NCI-H2227 (cell line): Measurements from ENCODE around the gene MYADM.

Source experiments
- DNase-seq: peaks from one replicate; lab custom pipeline; 2025; ENCODE audit not compliant: unreplicated experiment; lab: John Stamatoyannopoulos, UW

The MYADM gene

DNA sequence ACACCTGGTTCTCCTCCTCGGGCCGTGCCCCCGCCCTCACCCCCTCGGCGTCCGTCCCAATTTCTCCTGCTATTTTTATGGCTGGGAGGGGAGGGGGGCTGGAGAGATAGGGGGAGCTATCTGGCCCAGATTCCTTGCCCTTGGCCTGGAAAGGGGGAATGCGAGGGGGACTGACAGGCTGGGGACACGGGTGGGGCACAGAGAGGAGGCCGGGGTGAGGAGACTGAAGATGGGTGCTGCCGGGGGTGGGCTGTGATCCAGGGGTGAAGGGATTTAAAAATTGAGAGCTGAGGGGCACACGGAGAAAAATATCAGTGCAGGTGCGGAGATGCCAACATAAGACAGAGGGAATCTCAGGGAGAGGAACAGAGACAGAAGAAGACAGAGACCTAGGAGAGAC, 16.6 kb downstream of the MYADM start:
- DNase-seq, result no peak

- DNase-seq, result no peak
These were observed 17.4 kb downstream of the MYADM start for GRCh38 chr19:53885036-53885435.

GRCh38 chr19:53892301-53892980, 24.8 kb downstream of the MYADM start:
- DNase-seq, result no peak

DNA sequence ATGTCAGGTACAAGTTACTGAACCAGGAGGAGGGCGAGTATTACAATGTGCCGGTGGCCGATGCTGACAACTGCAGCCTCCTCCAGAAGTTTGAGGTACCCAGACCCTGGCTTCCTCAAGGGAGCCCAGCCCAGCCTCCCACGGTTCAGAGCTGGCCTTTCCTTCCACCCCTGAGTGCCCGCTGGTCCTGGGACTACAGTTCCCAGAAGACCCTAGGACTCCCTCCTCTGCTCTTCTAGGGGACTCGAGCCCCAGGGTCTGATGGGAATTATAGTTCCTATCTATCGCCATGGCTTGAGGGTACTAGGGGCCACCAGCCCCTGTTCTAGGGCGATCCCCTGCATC, 25.3 kb downstream of the MYADM start:
- peak; percentile 74 for DNase-seq

DNA sequence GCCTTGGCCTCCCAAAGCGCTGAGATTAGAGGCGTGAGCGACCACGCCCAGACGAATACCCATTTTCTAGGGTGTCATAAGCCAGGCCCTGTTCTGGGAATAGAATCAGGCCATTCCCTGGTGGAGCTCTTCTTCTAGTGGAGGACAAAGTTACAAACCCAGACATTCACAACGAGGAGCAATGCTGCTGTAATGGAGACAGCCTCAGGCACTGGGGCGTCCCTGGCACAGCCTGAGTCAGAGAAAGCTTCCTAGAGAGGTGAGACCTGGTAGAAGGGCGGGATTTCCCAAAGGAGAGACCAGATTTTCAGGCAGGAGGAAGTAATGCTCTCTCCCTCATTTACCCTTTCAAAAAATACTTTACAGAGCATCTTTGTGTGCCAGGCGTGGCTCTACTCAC, 27.0 kb downstream of the MYADM start:
- no peak for DNase-seq

- DNase-seq, result no peak
These were observed 29.0 kb downstream of the MYADM start for GRCh38 chr19:53896682-53897081.

DNA sequence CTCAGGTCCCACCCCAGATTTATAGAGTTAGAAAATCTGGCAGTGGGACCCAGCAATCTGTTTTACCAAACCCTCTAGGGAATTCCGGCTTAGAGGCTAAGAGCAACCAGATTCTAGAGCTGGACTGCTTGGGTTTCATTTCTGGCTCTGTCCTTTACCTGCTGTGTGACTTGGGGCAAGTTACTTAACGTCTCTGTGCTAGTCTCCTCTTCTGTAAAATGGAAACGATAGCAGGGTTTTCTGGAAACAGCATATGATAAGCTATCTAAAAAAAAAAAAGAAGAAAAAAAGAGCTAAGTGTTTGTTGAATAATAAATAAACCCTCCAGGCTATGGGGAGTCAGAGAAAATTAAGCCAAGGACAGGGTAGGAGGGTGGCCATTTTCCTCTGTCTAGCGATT, 29.8 kb downstream of the MYADM start:
- DNase-seq, result no peak

- no peak for DNase-seq
These were observed 30.5 kb downstream of the MYADM start for GRCh38 chr19:53898166-53898565.

DNA sequence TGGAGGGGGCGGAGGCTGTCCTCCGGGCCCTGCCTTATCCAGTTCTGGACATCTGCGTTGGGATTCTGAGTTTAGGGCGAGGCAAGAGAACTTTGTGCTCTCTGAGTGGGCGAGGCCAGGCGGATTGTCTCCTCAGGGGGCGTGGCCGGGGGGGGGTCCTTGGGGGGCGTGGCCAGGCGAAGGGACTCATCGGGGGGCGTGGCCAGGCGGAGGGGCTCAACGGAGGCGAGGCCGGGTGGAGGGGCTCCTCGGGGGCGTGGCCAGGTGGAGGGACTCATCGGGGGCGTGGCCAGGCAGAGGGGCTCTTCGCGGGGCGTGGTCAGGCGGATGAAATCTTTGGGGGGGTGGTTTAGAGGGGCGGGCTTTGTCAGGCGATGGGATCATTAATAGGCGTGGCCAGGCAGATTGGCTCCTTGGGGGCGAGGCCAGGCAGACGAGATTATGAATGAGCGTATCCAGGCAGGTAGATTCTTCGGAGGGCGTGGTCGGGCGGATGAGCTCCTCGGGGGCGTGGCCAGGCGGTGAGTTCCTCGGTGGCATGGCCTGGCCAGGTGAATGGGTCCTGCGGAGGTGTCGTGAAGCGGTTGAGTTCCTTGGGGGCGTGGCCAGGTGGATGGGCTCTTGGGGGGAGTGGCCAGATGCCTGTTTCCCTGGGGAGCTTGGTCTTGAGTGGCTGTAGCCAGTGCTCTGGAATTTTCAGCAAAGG, 31.1 kb downstream of the MYADM start:
- peak; percentile 95 for DNase-seq

DNA sequence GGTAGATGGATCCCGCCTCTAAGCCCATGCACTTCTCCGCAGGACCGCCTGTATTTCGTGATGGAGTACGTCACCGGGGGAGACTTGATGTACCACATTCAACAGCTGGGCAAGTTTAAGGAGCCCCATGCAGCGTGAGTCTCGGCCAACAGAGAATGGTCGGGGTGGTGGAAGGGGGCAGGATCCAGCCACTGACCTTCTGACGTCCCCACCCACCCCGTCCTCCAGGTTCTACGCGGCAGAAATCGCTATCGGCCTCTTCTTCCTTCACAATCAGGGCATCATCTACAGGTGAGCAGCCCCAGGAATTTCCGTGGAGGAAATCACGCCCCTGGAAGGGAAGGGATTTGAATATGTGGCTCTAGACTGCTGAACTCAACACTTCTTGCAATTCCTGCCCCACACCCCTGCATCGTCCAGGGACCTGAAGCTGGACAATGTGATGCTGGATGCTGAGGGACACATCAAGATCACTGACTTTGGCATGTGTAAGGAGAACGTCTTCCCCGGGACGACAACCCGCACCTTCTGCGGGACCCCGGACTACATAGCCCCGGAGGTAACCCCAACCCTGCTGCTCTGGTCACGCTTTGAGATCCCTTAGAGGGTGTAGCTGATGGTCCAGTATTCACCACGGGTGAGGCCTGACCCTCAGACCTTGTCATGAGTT, 32.6 kb downstream of the MYADM start:
- DNase-seq, result no peak

DNA sequence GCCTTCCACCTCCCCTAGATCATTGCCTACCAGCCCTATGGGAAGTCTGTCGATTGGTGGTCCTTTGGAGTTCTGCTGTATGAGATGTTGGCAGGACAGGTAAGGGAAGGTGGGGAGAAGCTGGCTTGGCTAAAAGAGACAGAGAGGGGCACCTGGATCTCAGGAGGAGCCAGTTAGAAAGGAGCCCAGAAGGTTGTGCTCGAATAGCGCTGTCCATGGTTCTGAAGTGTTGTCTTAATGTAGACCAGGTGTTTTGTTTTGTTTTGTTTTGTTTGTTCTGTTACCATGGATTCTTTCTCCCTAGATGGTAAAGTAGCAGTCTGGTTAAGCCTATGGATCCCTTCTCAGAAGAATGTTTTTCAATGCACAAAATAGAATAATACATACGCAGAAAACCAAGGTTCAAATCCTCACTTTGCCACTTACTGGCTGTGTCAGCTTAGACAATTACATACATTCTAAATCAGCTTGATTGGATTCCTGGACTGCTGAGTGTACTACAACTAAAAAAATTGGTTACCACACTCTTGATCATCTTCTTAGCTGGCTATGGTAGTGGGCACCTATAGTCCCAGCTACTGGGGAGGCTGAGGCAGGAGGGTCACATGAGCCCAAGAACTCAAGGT, 35.5 kb downstream of the MYADM start:
- DNase-seq, result no peak

DNA sequence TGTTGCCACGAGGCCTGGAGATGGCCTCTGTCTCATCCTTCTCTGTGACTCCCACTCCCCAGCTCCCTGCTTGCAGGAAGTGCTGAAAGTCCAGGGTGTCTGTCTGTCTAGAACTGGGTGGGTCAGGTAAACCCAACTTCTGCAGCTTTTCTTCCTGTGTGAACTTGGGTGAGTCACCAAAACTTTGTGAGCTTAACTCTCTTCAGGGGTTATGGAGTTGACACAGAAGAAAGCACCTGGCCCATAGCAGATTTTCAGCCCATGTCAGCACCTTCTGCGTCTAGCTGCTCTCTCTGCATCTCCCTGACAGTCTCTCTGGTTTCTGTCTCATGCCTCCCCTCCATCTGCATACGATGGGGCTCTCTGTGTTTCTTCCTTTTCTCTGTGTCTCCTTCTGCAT, 37.2 kb downstream of the MYADM start:
- no peak for DNase-seq

GRCh38 chr19:53905787-53906186, 38.1 kb downstream of the MYADM start:
- DNase-seq, result no peak

- DNase-seq, result peak; percentile 68
These were observed 38.8 kb downstream of the MYADM start for GRCh38 chr19:53906211-53907192.

DNA sequence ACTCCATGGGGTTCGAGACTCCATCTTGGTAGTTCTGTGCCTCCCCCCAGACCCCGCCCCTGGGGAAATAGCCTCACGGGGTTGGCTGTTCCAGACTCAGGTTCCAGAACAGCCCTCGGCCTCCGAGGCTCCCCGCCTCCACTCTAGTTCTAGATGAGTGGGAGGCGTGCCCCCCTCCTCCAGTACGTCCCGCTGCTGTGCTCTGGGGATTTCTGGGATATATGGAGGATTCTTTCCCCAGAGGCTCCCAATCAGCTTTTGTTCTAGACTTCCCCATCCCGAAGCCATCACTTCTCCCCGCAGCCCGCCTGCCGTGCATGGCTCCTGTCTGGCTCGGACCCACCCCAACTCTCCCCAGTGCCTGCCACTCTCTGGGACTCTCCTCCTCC, 39.5 kb downstream of the MYADM start:
- peak; percentile 68 for DNase-seq

- DNase-seq, result no peak
These were observed 40.0 kb downstream of the MYADM start for GRCh38 chr19:53907690-53908089.

- peak; percentile 93 for DNase-seq
These were observed 40.6 kb downstream of the MYADM start for GRCh38 chr19:53908106-53908934.

- DNase-seq, result peak; percentile 77
These were observed 41.3 kb downstream of the MYADM start, which contains the start of gene CACNG7 for GRCh38 chr19:53908935-53909415. TSS of gene CACNG7 (plus strand) at chr19:53909278. CDS start at chr19:53912832, 3,554 bp downstream.

- DNase-seq, result peak; percentile 69
These were observed 41.9 kb downstream of the MYADM start for GRCh38 chr19:53909471-53910169.
